ENCODE results near the gene MMRN2. TPM values are rescaled to one million over a fixed set of nuclear protein-coding genes. Genes with fewer than 3 reads are reported as not detected.

The MMRN2 gene
- total RNA-seq, 1 experiment from 2014 or later: 1.4 TPM

DNA sequence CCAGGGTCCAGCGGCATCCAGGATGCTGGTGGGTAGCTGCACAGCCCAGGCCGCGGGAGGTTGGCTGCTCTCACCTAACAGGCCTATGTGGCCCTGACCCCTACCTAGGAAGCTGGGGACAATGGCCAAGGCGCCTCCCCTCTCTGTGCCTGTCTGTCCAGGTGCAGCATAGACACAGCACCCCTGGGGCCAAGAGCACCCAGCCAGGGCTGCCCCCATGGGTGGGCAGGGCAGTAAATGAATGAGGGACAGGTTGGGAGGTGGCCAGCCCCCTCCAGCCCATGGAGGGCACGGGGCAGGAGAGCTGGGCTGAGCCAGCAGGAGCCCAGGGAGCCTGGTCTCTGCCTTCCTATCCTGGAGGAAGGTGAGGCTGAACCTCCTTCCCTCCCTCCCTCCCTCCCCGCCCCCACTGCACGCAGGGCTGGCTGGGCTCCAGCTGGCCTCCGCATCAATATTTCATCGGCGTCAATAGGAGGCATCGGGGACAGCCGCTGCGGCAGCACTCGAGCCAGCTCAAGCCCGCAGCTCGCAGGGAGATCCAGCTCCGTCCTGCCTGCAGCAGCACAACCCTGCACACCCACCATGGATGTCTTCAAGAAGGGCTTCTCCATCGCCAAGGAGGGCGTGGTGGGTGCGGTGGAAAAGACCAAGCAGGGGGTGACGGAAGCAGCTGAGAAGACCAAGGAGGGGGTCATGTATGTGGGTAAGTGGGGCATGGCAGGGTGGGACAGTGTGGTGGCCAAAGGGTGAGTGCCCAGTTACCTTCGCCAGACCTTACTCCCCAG is 893 bp upstream of the MMRN2 start, which contains the start of gene SNCG:
Gene SNCG, plus strand, starts transcription at position 484 of the 785 bp plus-strand sequence. Its CDS starts 99 bp downstream, at position 583.
- intact Hi-C loops (cut with micrococcal nuclease): no loop called here
- H3K4me3 Mint-ChIP-seq (ENCODE audit: unreplicated experiment): peak within 1 kb of the TSS; percentile 57

DNA sequence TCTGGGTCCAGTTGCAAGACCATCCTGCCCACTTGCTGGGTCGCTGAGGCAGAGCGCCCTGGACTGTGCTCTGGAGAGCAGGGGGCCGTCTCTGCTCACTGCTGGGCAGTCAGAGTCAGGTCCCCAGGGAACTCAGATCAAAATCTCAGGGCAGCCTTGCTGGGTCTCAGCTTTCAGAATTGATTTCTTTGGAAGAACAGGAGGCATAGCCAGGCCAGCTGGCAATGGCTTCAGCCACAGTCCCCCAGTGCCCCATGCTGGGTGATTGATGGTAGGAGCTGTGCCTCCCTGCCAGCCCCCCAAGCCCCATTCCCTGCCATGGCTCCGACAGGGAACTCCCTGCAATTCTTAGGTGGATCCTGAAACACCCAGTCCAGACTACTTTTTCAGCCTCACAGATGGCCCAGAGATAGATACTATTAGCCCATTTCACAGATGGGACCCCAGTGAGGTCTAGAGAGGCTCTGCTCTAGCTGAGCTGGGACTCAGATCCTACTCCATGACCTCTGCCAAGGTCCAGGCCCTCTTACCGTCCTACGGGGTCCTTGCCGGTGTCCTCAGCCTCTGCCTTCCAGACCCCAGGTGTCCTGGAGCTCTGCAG is 467 bp downstream of the MMRN2 start:
- DNase-seq (ENCODE audit: unreplicated experiment): no peak
- TF ChIP-seq, protein P1, sequence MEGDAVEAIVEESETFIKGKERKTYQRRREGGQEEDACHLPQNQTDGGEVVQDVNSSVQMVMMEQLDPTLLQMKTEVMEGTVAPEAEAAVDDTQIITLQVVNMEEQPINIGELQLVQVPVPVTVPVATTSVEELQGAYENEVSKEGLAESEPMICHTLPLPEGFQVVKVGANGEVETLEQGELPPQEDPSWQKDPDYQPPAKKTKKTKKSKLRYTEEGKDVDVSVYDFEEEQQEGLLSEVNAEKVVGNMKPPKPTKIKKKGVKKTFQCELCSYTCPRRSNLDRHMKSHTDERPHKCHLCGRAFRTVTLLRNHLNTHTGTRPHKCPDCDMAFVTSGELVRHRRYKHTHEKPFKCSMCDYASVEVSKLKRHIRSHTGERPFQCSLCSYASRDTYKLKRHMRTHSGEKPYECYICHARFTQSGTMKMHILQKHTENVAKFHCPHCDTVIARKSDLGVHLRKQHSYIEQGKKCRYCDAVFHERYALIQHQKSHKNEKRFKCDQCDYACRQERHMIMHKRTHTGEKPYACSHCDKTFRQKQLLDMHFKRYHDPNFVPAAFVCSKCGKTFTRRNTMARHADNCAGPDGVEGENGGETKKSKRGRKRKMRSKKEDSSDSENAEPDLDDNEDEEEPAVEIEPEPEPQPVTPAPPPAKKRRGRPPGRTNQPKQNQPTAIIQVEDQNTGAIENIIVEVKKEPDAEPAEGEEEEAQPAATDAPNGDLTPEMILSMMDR (IDR thresholded peaks at IDR 0.05; ENCODE audit: unreplicated experiment): no peak
- H3K9me3 Mint-ChIP-seq (ENCODE audit: unreplicated experiment): peaks cover 7% of the 10 kb centered on the region
- no TSS peak for BruUV-seq (replicated peaks)
- peaks cover 12% of the 10 kb centered on the region for H3K4me1 Mint-ChIP-seq (ENCODE audit: insufficient read depth, unreplicated experiment)
- ChIA-PET CTCF (interaction anchor here (0.6 to 3.5 kb wide), 5 partner anchors 11 to 231 kb away, joined by 3 to 22 read pairs (median 4); partner anchors contain the start of gene ADIRF), POLR2A (interaction anchor here (0.6 to 1.6 kb wide), 5 partner anchors 9 to 230 kb away, joined by 3 to 6 read pairs (median 6); partner anchors contain the start of gene ADIRF)
- no peak overlapping the region for H3K4me3 Mint-ChIP-seq (ENCODE audit: unreplicated experiment)
- no peaks in the 10 kb centered on the region for H3K36me3 Mint-ChIP-seq (ENCODE audit: insufficient read depth, unreplicated experiment)
- intact Hi-C loops (cut with micrococcal nuclease): no loop called here
- no peaks in the 10 kb centered on the region for H3K27me3 Mint-ChIP-seq (ENCODE audit: insufficient read depth, unreplicated experiment)
- no peak overlapping the region for H3K27ac Mint-ChIP-seq (ENCODE audit: low read depth, unreplicated experiment)

More for the DNA sequence above, 893 bp upstream of the MMRN2 start, which contains the start of gene SNCG:
- no peaks in the 10 kb centered on the region for H3K36me3 Mint-ChIP-seq (ENCODE audit: insufficient read depth, unreplicated experiment)
- no peaks in the 10 kb centered on the region for H3K27me3 Mint-ChIP-seq (ENCODE audit: insufficient read depth, unreplicated experiment)
- ChIA-PET POLR2A (interaction anchor here (0.6 to 2.0 kb wide), 4 partner anchors 8 to 21 kb away, joined by 3 to 43 read pairs (median 4); partner anchors contain the start of gene ADIRF), CTCF (interaction anchor here (1.0 to 3.5 kb wide), 3 partner anchors 9 to 20 kb away, joined by 3 to 22 read pairs (median 18); partner anchors contain the start of gene ADIRF)
- H3K27ac Mint-ChIP-seq (ENCODE audit: low read depth, unreplicated experiment): no peak within 1 kb of the TSS
- H3K4me1 Mint-ChIP-seq (ENCODE audit: insufficient read depth, unreplicated experiment): peaks cover 12% of the 10 kb centered on the region
- TF ChIP-seq, protein P1 (IDR thresholded peaks at IDR 0.05; ENCODE audit: unreplicated experiment): no peak
- peak; percentile 71 for DNase-seq (ENCODE audit: unreplicated experiment)
- no peaks in the 10 kb centered on the region for H3K9me3 Mint-ChIP-seq (ENCODE audit: unreplicated experiment)
- no TSS peak for BruUV-seq (replicated peaks)

DNA sequence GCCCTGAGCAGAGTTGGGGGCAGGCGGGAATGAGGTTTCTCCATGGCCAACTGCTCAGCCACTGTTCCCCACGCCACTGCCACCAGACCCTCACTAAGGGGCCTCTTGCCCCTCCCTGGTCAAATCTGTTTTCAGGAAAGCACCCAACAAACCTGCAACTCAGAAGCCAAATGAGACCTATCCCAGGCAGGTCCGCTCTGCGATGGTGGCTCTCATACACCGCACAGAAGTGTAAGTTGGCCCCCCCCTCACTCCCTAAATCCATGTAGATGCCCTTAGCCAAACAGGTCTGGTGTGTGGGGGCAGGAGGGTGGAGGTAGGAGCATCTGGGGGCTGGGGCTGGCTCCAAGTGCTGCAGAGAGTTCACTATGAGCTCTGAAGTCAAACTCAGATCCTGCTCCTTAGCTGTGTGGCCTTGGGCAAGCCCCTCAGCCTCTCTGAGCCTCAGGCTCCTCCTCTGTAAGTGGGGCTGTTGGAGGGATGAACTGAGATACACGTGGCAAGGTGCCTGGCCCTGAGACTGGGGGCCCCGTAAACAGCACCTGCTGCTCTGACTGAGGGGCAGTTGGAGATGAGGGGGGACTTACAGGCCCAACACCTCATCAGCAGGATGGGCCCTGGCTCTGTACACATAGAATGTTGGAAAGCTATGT is 1.1 kb downstream of the MMRN2 start:
- intact Hi-C loops (cut with micrococcal nuclease): no loop called here
- ChIA-PET CTCF (interaction anchor here (0.5 to 3.5 kb wide), 5 partner anchors 11 to 230 kb away, joined by 3 to 22 read pairs (median 4); partner anchors contain the start of gene ADIRF), POLR2A (interaction anchor here (0.6 to 1.6 kb wide), 4 partner anchors 10 to 229 kb away, joined by 3 to 6 read pairs (median 4); partner anchors contain the start of gene ADIRF)
- Mint-ChIP-seq H3K36me3 (ENCODE audit: insufficient read depth, unreplicated experiment) (no peaks in the 10 kb centered on the region), H3K9me3 (ENCODE audit: unreplicated experiment) (peaks cover 10% of the 10 kb centered on the region), H3K27me3 (ENCODE audit: insufficient read depth, unreplicated experiment) (no peaks in the 10 kb centered on the region), H3K4me3 (ENCODE audit: unreplicated experiment) (no peak overlapping the region), H3K4me1 (ENCODE audit: insufficient read depth, unreplicated experiment) (peaks cover 12% of the 10 kb centered on the region), H3K27ac (ENCODE audit: low read depth, unreplicated experiment) (no peak overlapping the region)
- BruUV-seq (replicated peaks): no TSS peak
- TF ChIP-seq, protein P1 (IDR thresholded peaks at IDR 0.05; ENCODE audit: unreplicated experiment): no peak
- no peak for DNase-seq (ENCODE audit: unreplicated experiment)

Measured in MCF 10A (cell line).